ENCODE data around the gene TNFAIP8L3.

The TNFAIP8L3 gene

DNA sequence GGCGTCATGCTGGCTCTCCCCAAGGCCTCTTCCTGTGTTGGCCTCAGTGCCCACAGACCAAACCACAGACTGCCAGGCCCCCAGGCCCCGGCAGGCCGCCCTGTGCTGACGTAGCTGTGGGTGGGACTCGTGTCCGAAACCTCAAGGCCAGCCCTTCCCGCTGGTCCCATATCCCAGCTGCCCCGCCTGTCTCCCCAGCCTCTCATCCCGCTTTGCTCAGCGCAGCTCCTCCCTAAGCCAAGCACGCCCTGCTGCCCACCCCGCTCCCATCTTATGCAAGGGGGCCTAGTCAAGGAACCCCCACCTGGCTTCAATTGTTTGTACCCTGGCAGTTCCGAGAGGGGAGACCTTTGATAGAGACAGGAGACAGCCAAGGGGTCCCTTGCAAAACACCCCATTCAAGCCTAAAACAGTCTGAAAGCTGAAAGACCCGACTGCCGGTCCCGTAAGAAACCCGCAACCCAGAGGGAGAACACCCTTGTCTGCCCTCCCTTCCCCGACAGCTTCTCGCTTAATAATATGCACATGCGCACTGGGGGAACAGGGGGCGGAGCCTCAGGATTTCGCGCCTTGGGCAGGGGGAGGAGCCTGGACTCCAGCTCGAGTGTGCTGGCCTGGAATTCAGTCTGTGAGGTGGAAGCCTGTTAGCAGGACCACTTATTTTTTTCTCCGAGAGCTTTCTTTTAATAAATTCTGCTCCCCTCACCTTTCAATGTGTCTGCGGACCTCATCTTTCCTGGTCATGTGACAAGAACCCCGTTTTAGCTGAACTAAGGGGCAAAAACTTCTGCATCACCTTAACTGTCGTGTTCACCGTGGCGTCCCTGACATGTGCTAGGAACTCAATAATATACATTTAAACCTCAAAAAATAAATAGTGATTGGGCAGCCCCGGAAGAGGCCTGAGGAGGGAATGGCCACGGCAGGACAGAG, 17.2 kb downstream of the TNFAIP8L3 start:
- TF ChIP-seq, protein P1, sequence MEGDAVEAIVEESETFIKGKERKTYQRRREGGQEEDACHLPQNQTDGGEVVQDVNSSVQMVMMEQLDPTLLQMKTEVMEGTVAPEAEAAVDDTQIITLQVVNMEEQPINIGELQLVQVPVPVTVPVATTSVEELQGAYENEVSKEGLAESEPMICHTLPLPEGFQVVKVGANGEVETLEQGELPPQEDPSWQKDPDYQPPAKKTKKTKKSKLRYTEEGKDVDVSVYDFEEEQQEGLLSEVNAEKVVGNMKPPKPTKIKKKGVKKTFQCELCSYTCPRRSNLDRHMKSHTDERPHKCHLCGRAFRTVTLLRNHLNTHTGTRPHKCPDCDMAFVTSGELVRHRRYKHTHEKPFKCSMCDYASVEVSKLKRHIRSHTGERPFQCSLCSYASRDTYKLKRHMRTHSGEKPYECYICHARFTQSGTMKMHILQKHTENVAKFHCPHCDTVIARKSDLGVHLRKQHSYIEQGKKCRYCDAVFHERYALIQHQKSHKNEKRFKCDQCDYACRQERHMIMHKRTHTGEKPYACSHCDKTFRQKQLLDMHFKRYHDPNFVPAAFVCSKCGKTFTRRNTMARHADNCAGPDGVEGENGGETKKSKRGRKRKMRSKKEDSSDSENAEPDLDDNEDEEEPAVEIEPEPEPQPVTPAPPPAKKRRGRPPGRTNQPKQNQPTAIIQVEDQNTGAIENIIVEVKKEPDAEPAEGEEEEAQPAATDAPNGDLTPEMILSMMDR (IDR thresholded peaks at IDR 0.05; ENCODE audit: low read depth, low read length, missing control alignments): no peak
- DNase-seq (ENCODE audit: low read depth): peak; percentile 75
- in situ Hi-C loops (cut with HindIII; ENCODE audit: low sequenced_read_pairs): no loop called here
- peak overlapping the region; percentile 22 for H3K4me3 ChIP-seq (ENCODE audit: low read depth, low read length)

DNA sequence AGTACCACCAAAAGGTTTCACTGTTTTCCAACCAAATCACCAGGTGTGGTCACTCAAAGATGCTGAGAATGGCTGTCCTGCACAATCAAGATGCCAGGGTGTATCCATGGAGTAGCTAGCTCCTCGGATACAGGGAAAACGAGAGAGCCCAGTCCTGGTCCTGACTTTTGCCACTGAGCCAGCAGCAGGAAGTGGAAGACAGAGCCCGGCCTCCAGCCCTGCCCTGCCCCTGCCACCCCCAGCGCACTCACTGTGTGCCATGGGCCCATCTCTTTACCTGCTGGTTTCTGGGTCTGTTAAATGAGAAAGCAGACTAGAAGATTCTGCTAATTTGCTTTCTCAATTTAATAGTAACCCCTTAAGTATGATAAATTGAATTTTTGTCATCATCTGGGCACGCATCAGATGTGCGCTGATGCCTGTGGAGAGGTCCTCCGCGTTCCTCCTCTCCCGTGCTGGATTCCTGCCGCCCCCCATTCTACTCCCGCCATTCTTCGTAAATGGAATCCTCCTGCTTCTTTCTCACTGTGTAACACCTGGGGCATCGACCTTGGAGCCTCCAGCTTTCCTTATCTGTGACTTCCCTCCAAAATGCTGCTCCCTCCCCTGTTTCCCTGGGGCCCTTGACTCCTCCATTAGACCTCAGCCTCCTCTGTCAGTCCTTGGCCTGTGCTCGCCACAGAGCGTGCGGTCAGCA, 18.0 kb downstream of the TNFAIP8L3 start:
- DNase-seq (ENCODE audit: low read depth): peak; percentile 4
- no peak overlapping the region for H3K4me3 ChIP-seq (ENCODE audit: low read depth, low read length)
- in situ Hi-C loops (cut with HindIII; ENCODE audit: low sequenced_read_pairs): no loop called here

DNA sequence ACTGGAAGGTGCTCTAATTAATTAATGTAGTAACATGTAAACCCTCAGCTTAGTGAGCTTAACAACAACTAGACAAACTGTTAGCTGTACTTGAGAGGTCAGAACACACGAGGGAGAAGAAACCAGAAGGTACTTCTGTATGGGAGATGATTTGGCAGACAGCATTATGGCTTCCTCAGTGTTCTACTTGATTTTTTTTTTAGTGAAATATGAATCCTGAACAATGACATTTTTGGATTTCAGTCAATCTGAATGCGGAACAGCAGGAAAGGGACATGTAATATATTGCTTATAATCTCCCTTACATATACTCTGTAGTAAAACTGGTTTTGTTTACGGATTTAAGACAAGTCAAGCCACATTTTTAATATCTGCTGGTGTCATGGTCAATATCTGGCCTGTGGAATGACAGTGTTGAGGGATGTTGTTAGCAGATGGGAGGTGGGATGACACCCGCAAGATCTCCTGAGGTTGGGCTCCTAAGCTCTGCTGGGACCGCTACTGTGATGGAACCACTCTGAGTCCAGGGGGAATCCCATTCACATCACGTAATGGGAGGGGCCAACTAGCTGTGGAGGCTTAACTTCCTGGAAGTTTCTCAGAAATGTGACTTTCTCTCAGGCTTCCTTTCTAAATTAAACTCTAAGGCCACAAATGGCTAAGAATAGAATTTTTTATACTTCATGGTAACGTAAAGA, 18.7 kb downstream of the TNFAIP8L3 start:
- in situ Hi-C loops (cut with HindIII; ENCODE audit: low sequenced_read_pairs): no loop called here
- no peak overlapping the region for H3K4me3 ChIP-seq (ENCODE audit: low read depth, low read length)
- TF ChIP-seq, protein P1 (IDR thresholded peaks at IDR 0.05; ENCODE audit: low read depth, low read length, missing control alignments): no peak
- no peak for DNase-seq (ENCODE audit: low read depth)

More for the DNA sequence above, 18.0 kb downstream of the TNFAIP8L3 start:
- TF ChIP-seq, protein P1 (IDR thresholded peaks at IDR 0.05; ENCODE audit: low read depth, low read length, missing control alignments): no peak

DNA sequence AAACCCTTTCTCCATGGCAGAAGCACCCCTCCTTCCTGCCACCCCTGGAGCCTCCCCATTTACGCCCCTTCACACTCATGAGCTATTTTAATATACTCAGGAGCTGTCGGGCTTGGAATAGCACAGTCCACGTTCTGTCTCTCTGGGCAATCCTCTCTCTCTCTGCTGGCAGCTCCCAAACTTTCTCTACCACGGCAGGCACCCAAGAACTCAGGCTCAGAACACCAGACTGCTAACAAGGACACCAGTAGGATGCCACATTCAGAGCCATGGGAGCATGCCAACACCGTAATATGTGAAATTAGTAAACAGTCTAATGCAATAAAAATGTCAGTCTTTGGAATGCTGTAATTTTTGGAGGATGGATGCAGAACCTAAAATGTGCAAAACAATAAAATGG, 19.3 kb downstream of the TNFAIP8L3 start:
- no peak for DNase-seq (ENCODE audit: low read depth)
- in situ Hi-C loops (cut with HindIII; ENCODE audit: low sequenced_read_pairs): no loop called here
- no peak overlapping the region for H3K4me3 ChIP-seq (ENCODE audit: low read depth, low read length)
- TF ChIP-seq, protein P1 (IDR thresholded peaks at IDR 0.05; ENCODE audit: low read depth, low read length, missing control alignments): no peak

DNA sequence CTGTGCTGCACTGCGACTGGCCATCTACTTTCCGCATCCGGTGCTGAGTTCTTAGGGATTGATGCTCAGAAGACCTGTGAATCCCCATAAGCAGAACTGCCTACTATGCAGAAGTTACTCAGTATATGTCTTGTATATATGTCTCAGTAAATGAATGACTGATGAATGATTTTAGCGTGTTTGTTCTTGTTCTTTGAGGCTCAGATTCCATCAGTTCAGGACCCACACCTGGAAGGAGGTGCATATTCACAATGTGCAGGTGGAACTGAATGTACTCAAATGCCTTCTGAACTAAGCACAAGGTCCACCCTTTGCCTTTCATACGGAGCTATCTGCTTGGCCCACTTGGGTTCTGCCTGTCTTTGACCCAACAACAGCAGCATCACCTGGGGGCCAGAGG, 19.8 kb downstream of the TNFAIP8L3 start:
- no peak overlapping the region for H3K4me3 ChIP-seq (ENCODE audit: low read depth, low read length)
- TF ChIP-seq, protein P1 (IDR thresholded peaks at IDR 0.05; ENCODE audit: low read depth, low read length, missing control alignments): no peak
- in situ Hi-C loops (cut with HindIII; ENCODE audit: low sequenced_read_pairs): no loop called here
- DNase-seq (ENCODE audit: low read depth): no peak

DNA sequence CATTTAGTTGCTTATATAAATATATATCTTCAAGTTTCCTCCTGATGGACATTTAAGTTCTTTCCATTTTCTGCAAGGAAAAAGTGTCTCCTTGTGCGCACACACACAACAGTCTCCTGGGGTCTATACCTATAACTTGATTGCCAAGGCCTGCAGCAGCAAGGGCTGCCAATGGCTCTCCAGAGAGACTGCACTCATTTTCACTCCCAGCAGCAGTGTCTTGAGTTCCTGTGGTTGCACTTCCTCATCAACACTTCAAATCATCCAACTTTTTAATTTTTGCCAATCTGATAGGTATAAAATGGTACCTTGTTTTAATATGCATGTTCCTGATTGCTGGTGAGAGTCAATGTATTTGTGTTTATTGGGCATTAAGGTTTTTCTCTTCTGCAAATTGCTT, 23.1 kb downstream of the TNFAIP8L3 start:
- in situ Hi-C loops (cut with HindIII; ENCODE audit: low sequenced_read_pairs): no loop called here
- DNase-seq (ENCODE audit: low read depth): no peak
- no peak overlapping the region for H3K4me3 ChIP-seq (ENCODE audit: low read depth, low read length)
- TF ChIP-seq, protein P1 (IDR thresholded peaks at IDR 0.05; ENCODE audit: low read depth, low read length, missing control alignments): no peak
